ENCODE results near the gene MYZAP. TPM values are rescaled to one million over a fixed set of nuclear protein-coding genes. Genes with fewer than 3 reads are reported as not detected.

MYZAP gene
- total RNA-seq, 4 donors from 2014 or later = 0.98 to 9.3 (median 2.7) TPM

DNA sequence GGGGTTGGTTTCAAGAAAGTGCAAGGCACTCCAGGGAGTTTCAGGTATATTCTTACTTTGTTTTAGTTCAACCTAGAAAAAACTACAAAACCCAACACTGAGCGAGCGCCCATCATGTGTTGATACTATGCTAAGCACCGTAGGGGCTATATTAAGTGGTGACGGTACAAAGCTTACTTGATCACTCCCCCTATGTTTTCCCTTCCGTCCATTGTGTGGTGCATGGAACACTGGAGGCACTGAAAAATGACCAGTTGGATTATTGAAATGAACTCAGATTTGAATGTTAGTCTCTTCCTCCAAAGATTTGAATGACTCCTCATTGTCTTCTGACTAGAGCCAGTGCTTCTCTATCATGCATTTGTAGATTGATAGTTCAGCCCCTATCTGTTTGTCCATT, 6.6 kb downstream of the MYZAP start:
- Histone ChIP-seq H3K4me3 (no peak overlapping the region), H3K4me1 (peaks cover 0 to 10% (median 0%) of the 10 kb centered on the region in 4 donors), H3K27me3 (no peaks in the 10 kb centered on the region), H3K9me3 (no peaks in the 10 kb centered on the region), H3K27ac (no peak overlapping the region), H3K36me3 (no peaks in the 10 kb centered on the region)
- no peak for DNase-seq (ENCODE audit: low spot score in 2 of 2)
- WGBS, 2 donors = 86 to 87% methylated on average over 5 of the region's 5 CpGs
- no peak for TF ChIP-seq EP300 (IDR thresholded peaks at IDR 0.05)
- TF ChIP-seq CTCF (IDR thresholded peaks at IDR 0.05) = no peak
- TF ChIP-seq POLR2A (IDR thresholded peaks at IDR 0.05) = no peak

DNA sequence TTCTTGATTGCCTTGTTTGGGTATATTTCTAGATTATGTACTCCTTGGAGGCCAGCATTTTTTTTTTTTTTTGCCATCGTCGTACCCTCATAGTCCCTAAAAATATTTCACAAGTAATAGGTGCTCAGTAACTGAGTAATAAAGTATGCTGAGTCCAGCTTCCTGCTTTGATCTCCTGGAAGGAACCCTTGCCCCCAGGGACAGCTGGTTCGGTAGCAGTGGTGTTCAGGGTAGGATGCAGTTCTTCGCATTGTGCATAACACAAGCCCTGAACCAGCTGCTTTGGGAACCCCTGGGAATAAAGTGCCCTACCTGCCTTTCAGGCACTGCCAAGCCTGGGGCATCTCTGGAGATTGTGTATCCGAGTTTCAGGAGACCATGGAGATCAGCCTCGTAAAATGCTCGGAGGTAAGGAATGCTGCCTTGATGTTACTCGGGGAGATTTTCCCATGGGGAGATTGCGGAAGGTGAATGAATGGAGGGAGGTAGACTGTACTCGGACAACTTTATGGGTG, 7.6 kb downstream of the MYZAP start:
- Histone ChIP-seq H3K9me3 (no peaks in the 10 kb centered on the region), H3K36me3 (no peaks in the 10 kb centered on the region), H3K4me1 (peaks cover 0 to 10% (median 0%) of the 10 kb centered on the region in 4 donors), H3K27ac (no peak overlapping the region), H3K4me3 (no peak overlapping the region), H3K27me3 (no peaks in the 10 kb centered on the region)
- no peak for DNase-seq (ENCODE audit: low spot score in 2 of 2)
- 75% methylated on average over 10 of the region's 10 CpGs for WGBS, 2 donors
- TF ChIP-seq POLR2A (IDR thresholded peaks at IDR 0.05) (no peak), EP300 (IDR thresholded peaks at IDR 0.05) (no peak), CTCF (IDR thresholded peaks at IDR 0.05) (no peak)

GRCh38 chr15:57600197-57600596, 8.5 kb downstream of the MYZAP start:
- H3K27me3 ChIP-seq = no peaks in the 10 kb centered on the region
- H3K9me3 ChIP-seq = no peaks in the 10 kb centered on the region
- no peak overlapping the region for H3K4me3 ChIP-seq
- H3K27ac ChIP-seq = no peak overlapping the region
- DNase-seq (ENCODE audit: low spot score in 2 of 2) = no peak
- no peaks in the 10 kb centered on the region for H3K36me3 ChIP-seq
- peaks cover 0 to 4% (median 0%) of the 10 kb centered on the region in 4 donors for H3K4me1 ChIP-seq
- WGBS, 2 donors = 71% methylated on average over 1 of the region's 1 CpG
- TF ChIP-seq CTCF (IDR thresholded peaks at IDR 0.05) (no peak), EP300 (IDR thresholded peaks at IDR 0.05) (no peak), POLR2A (IDR thresholded peaks at IDR 0.05) (no peak)

DNA sequence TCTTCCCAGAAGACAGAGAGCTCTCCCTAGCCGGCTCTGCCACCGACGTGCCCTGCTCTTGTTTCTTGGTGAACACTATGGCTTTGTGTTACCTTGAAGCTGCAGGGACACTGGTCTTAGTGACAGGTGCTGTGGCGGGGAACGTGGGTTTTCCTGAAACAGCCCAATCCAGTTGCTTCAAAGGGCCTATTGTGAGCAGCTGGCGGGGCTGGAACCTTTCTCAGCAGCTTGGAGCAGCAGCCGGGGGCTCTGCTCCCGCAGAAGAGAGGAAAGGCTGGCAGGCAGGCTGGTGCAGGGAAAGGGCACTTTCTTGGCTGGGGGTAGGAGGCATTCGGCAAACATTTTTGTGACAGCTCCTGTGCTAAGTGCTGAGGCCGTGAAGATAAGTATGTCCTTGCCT, 12.8 kb downstream of the MYZAP start:
- no peaks in the 10 kb centered on the region for H3K27me3 ChIP-seq
- WGBS, 2 donors = 59 to 71% methylated on average over 10 of the region's 10 CpGs
- no peak for DNase-seq (ENCODE audit: low spot score in 2 of 2)
- TF ChIP-seq EP300 (IDR thresholded peaks at IDR 0.05) = no peak
- no peak for TF ChIP-seq CTCF (IDR thresholded peaks at IDR 0.05)
- no peak for TF ChIP-seq POLR2A (IDR thresholded peaks at IDR 0.05)
- H3K4me3 ChIP-seq = no peak overlapping the region
- no peaks in the 10 kb centered on the region for H3K4me1 ChIP-seq
- H3K27ac ChIP-seq = no peak overlapping the region
- no peaks in the 10 kb centered on the region for H3K36me3 ChIP-seq
- H3K9me3 ChIP-seq = no peaks in the 10 kb centered on the region

DNA sequence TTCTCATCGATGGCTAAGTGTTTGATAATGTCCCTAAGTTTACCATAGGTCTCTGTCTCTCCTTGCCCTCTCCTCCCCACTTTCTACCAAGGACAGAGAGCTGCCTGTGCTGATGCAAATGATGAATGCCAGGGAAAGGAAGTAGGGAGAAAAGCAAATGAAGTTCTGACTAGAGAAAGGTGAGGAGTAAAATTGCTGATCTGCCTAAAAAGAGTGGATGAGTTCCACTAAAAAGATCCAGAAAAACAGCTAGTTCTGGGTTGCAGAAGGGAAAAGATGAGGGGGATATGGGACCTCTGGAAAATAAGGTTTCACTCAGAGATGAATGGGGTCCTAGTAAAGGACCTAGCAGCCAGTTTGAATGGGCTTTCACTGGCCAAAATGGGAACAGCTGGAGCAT, 13.8 kb downstream of the MYZAP start:
- no peaks in the 10 kb centered on the region for H3K9me3 ChIP-seq
- TF ChIP-seq EP300 (IDR thresholded peaks at IDR 0.05) (no peak), CTCF (IDR thresholded peaks at IDR 0.05) (no peak), POLR2A (IDR thresholded peaks at IDR 0.05) (no peak)
- no peak for DNase-seq (ENCODE audit: low spot score in 2 of 2)
- no peak overlapping the region for H3K4me3 ChIP-seq
- no peaks in the 10 kb centered on the region for H3K27me3 ChIP-seq
- 59 to 61% methylated on average over 1 of the region's 1 CpG for WGBS, 2 donors
- no peak overlapping the region for H3K27ac ChIP-seq
- no peaks in the 10 kb centered on the region for H3K36me3 ChIP-seq
- no peaks in the 10 kb centered on the region for H3K4me1 ChIP-seq
